Loucy (cell line): ENCODE measurements around the gene KRTAP19-4.

ENCODE experiments used
- H2AFZ ChIP-seq: fragments of 200-600 bp; sonication (generic); 2 replicates; pipeline ENCODE4 v1.6.0; 2016; ENCODE audit warnings: antibody characterized with exemption, mild to moderate bottlenecking, low read length, moderate library complexity
- H3F3A ChIP-seq: fragments of 200-600 bp; 2 replicates; pipeline ENCODE4 v1.6.0; 2016; ENCODE audit warnings: antibody characterized with exemption, low read depth, mild to moderate bottlenecking
- H3K27me3 ChIP-seq: fragments of 200-600 bp; sonication (generic); 2 replicates; pipeline ENCODE4 v1.6.1; 2014; ENCODE audit warnings: low read length, mild to moderate bottlenecking; ENCODE audit not compliant: insufficient read depth, poor library complexity, severe bottlenecking
- H3K36me3 ChIP-seq: fragments of 200-600 bp; sonication (generic); 2 replicates; pipeline ENCODE4 v1.6.1; 2016; ENCODE audit warnings: low read length; ENCODE audit not compliant: insufficient read depth
- H3K4me1 ChIP-seq: fragments of 200-600 bp; sonication (generic); 2 replicates; pipeline ENCODE4 v1.5.1; 2014; ENCODE audit warnings: low read length, mild to moderate bottlenecking; ENCODE audit not compliant: insufficient read depth, poor library complexity, severe bottlenecking
- H3K4me2 ChIP-seq: fragments of 200-600 bp; sonication (generic); 2 replicates; pipeline ENCODE4 v1.6.0; 2014; ENCODE audit warnings: antibody characterized with exemption, low read length, low read depth, mild to moderate bottlenecking; ENCODE audit not compliant: poor library complexity, severe bottlenecking
- H3K4me3 ChIP-seq: fragments of 200-600 bp; sonication (generic); 2 replicates; pipeline ENCODE4 v1.5.1; 2014; ENCODE audit warnings: low read length, mild to moderate bottlenecking, mixed read lengths; ENCODE audit not compliant: poor library complexity, severe bottlenecking
- H3K79me2 ChIP-seq: fragments of 200-600 bp; sonication (generic); 2 replicates; pipeline ENCODE4 v1.6.1; 2014; ENCODE audit warnings: low read length; ENCODE audit not compliant: insufficient read depth
- H3K9ac ChIP-seq: fragments of 200-600 bp; sonication (generic); 2 replicates; pipeline ENCODE4 v1.6.0; 2014; ENCODE audit warnings: mild to moderate bottlenecking, low read depth, low read length, moderate library complexity; ENCODE audit not compliant: poor library complexity, severe bottlenecking
- H3K9me2 ChIP-seq: fragments of 200-600 bp; sonication (generic); replicated peaks from 2 replicates; pipeline ENCODE4 v1.6.1; 2016; ENCODE audit warnings: low read depth, low read length, mixed read lengths
- H3K9me3 ChIP-seq: fragments of 200-600 bp; sonication (generic); 2 replicates; pipeline ENCODE4 v1.6.1; 2014; ENCODE audit warnings: mild to moderate bottlenecking, antibody characterized with exemption, low read length, low read depth; ENCODE audit not compliant: insufficient read depth
- H4K20me1 ChIP-seq: fragments of 200-600 bp; sonication (generic); 2 replicates; pipeline ENCODE4 v1.6.0; 2014; ENCODE audit warnings: antibody characterized with exemption, low read length, mild to moderate bottlenecking; ENCODE audit not compliant: insufficient read depth, poor library complexity, severe bottlenecking
- EZH2phosphoT487 ChIP-seq: fragments of 200-600 bp; IDR thresholded peaks from 2 replicates; pipeline ENCODE4 v1.6.1; 2018; ENCODE audit warnings: antibody characterized with exemption, mild to moderate bottlenecking, moderate library complexity, borderline replicate concordance
- TF ChIP-seq, protein P1 (sequence below): fragments of 200-600 bp; sonication (generic); conservative IDR thresholded peaks from 2 replicates; pipeline ENCODE4 v1.5.1; 2014; ENCODE audit warnings: mild to moderate bottlenecking, antibody characterized with exemption, low read length

Gene KRTAP19-4, protein sequence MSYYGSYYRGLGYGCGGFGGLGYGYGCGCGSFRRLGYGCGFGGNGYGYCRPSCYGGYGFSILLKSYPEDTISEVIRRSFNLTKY

DNA sequence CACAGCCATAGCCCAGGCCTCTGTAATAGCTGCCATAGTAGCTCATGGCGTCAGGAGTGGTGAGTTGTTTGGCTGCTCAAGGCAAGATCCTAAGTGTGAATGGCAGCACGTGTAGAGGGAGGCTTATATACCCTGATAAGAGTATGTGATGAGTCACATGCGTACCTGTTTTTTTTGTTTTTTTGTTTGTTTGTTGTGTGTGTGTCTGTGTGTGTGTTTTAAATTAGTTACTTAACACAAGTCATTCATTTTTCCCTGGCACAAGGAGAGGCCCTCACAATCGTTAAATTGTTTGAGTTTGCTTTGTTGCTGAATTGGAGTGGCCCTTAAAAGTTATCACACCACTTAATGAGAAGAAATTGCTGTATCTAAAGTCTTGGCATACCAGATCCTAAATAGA lies at the start of gene KRTAP19-4:
Gene KRTAP19-4 (minus strand): TSS at position 101 of the 400 bp plus-strand sequence. CDS start 55 bp downstream, at position 46.
- H3F3A ChIP-seq, result no peaks in the 10 kb centered on the region
- no peaks in the 10 kb centered on the region for H3K36me3 ChIP-seq
- H3K9me3 ChIP-seq, result no peaks in the 10 kb centered on the region
- no peak within 1 kb of the TSS for H3K9ac ChIP-seq
- H3K9me2 ChIP-seq, result no peaks in the 10 kb centered on the region
- H3K4me2 ChIP-seq, result no peak within 1 kb of the TSS
- TF ChIP-seq EZH2phosphoT487, result no peak
- TF ChIP-seq, protein P1, sequence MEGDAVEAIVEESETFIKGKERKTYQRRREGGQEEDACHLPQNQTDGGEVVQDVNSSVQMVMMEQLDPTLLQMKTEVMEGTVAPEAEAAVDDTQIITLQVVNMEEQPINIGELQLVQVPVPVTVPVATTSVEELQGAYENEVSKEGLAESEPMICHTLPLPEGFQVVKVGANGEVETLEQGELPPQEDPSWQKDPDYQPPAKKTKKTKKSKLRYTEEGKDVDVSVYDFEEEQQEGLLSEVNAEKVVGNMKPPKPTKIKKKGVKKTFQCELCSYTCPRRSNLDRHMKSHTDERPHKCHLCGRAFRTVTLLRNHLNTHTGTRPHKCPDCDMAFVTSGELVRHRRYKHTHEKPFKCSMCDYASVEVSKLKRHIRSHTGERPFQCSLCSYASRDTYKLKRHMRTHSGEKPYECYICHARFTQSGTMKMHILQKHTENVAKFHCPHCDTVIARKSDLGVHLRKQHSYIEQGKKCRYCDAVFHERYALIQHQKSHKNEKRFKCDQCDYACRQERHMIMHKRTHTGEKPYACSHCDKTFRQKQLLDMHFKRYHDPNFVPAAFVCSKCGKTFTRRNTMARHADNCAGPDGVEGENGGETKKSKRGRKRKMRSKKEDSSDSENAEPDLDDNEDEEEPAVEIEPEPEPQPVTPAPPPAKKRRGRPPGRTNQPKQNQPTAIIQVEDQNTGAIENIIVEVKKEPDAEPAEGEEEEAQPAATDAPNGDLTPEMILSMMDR, result no peak
- no peak within 1 kb of the TSS for H3K4me3 ChIP-seq
- no peaks in the 10 kb centered on the region for H4K20me1 ChIP-seq
- no peaks in the 10 kb centered on the region for H3K27me3 ChIP-seq
- no peak within 1 kb of the TSS for H2AFZ ChIP-seq
- no peaks in the 10 kb centered on the region for H3K79me2 ChIP-seq
- no peaks in the 10 kb centered on the region for H3K4me1 ChIP-seq

DNA sequence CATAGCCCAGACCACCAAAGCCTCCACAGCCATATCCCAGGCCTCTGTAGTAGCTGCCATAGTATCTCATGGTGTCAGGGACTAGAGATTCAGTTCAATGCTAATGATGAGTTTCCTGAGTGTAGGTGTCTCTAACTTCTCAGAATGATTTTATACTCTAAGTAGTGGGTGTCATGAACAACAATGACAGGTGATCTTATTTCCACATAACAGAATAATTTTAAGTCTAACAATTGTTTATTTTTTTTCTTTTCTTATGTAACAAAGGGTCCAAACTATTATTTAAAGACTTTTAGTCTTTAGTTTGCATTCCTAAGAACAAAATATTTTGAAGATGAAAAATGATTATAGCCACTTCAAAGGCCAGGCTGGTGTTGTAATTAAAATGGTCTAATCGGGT lies 44.8 kb upstream of the KRTAP19-4 start, which contains the start of gene KRTAP19-6:
Gene KRTAP19-6 (minus strand): TSS at position 101 of the 400 bp plus-strand sequence. CDS start 31 bp downstream, at position 70.
- no peaks in the 10 kb centered on the region for H3K79me2 ChIP-seq
- H3F3A ChIP-seq, result no peaks in the 10 kb centered on the region
- H3K9me2 ChIP-seq, result no peaks in the 10 kb centered on the region
- H2AFZ ChIP-seq, result no peak within 1 kb of the TSS
- H3K27me3 ChIP-seq, result no peaks in the 10 kb centered on the region
- no peaks in the 10 kb centered on the region for H3K4me1 ChIP-seq
- TF ChIP-seq EZH2phosphoT487, result no peak
- TF ChIP-seq, protein P1, result no peak
- H3K36me3 ChIP-seq, result no peaks in the 10 kb centered on the region
- no peak within 1 kb of the TSS for H3K4me2 ChIP-seq
- H3K9ac ChIP-seq, result no peak within 1 kb of the TSS
- H4K20me1 ChIP-seq, result no peaks in the 10 kb centered on the region
- H3K4me3 ChIP-seq, result no peak within 1 kb of the TSS
- H3K9me3 ChIP-seq, result no peaks in the 10 kb centered on the region

DNA sequence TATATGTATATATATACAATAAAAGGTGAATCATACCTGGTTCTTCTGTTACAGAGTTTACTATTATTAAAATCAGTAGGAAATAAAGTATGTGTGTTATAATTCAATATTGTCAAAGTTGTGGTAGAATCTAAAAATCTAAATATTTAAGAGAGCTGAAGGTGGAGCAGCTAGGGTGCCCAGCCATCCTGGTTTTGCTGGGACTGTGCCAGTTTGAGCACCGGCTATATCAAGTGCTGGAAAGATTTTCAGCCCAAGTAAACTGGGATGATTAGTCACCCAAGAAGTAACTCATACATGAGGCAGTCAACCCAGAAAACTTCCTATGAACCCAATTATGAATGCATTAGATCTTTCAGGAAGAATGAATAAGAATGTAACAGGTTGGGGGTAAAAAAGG lies 21.9 kb upstream of the KRTAP19-4 start:
- H3F3A ChIP-seq, result no peaks in the 10 kb centered on the region
- H3K9me3 ChIP-seq, result no peaks in the 10 kb centered on the region
- H3K9ac ChIP-seq, result no peak overlapping the region
- H2AFZ ChIP-seq, result no peak overlapping the region
- H3K4me2 ChIP-seq, result no peak overlapping the region
- no peak for TF ChIP-seq EZH2phosphoT487
- TF ChIP-seq, protein P1, result no peak
- H3K9me2 ChIP-seq, result no peaks in the 10 kb centered on the region
- H3K79me2 ChIP-seq, result no peaks in the 10 kb centered on the region
- no peaks in the 10 kb centered on the region for H3K36me3 ChIP-seq
- no peaks in the 10 kb centered on the region for H4K20me1 ChIP-seq
- no peaks in the 10 kb centered on the region for H3K4me1 ChIP-seq
- H3K4me3 ChIP-seq, result no peak overlapping the region
- no peaks in the 10 kb centered on the region for H3K27me3 ChIP-seq
